ENCODE data around the gene CDKAL1.

Gene CDKAL1

GRCh38 chr6:21204951-21205350, 670.7 kb downstream of the CDKAL1 start:
- no peak for DNase-seq (ENCODE audit: low read depth)
- H3K4me3 ChIP-seq (ENCODE audit: low read depth, low read length) = no peak overlapping the region
- TF ChIP-seq CTCF (conservative IDR thresholded peaks at IDR 0.05; ENCODE audit: low read depth, low read length) = no peak

- TF ChIP-seq CTCF (conservative IDR thresholded peaks at IDR 0.05; ENCODE audit: low read depth, low read length) = no peak
- no peak overlapping the region for H3K4me3 ChIP-seq (ENCODE audit: low read depth, low read length)
- no peak for DNase-seq (ENCODE audit: low read depth)
Observed at GRCh38 chr6:21208081-21208795, 674.0 kb downstream of the CDKAL1 start.

GRCh38 chr6:21208796-21209186, 674.5 kb downstream of the CDKAL1 start:
- no peak for DNase-seq (ENCODE audit: low read depth)
- H3K4me3 ChIP-seq (ENCODE audit: low read depth, low read length) = no peak overlapping the region

GRCh38 chr6:21213492-21213891, 679.2 kb downstream of the CDKAL1 start:
- H3K4me3 ChIP-seq (ENCODE audit: low read depth, low read length) = no peak overlapping the region
- no peak for DNase-seq (ENCODE audit: low read depth)
- TF ChIP-seq CTCF (conservative IDR thresholded peaks at IDR 0.05; ENCODE audit: low read depth, low read length) = no peak

More at GRCh38 chr6:21208796-21209186, 674.5 kb downstream of the CDKAL1 start:
- no peak for TF ChIP-seq CTCF (conservative IDR thresholded peaks at IDR 0.05; ENCODE audit: low read depth, low read length)

GRCh38 chr6:21214738-21215448, 680.6 kb downstream of the CDKAL1 start:
- no peak overlapping the region for H3K4me3 ChIP-seq (ENCODE audit: low read depth, low read length)
- no peak for TF ChIP-seq CTCF (conservative IDR thresholded peaks at IDR 0.05; ENCODE audit: low read depth, low read length)
- no peak for DNase-seq (ENCODE audit: low read depth)

- H3K4me3 ChIP-seq (ENCODE audit: low read depth, low read length) = no peak overlapping the region
- no peak for DNase-seq (ENCODE audit: low read depth)
- TF ChIP-seq CTCF (conservative IDR thresholded peaks at IDR 0.05; ENCODE audit: low read depth, low read length) = no peak
Observed at GRCh38 chr6:21219241-21219640, 685.0 kb downstream of the CDKAL1 start.

Measured in choroid plexus epithelial cell (primary cell).